PC-9 (cell line): ENCODE results near the gene PCDH1. TPM values are rescaled to one million over a fixed set of nuclear protein-coding genes. Genes with fewer than 3 reads are reported as not detected.

Experiments used
- BruUV-seq: library from RNA; stranded (reverse); fragments of 400-500 nt; replicated peaks from 2 replicates; lab custom pipeline; 2021; lab: Mats Ljungman, UMichigan
- CTCF ChIA-PET: fragments of 300-600 bp; sonication (Branson Sonifier 250); formaldehyde crosslinking; loops from one replicate; lab custom pipeline; 2022; ENCODE audit warnings: antibody characterized with exemption; lab: Charles Lee
- POLR2A ChIA-PET: fragments of 300-600 bp; sonication (Branson Sonifier 250); formaldehyde crosslinking; loops from one replicate; lab custom pipeline; 2022; ENCODE audit warnings: antibody characterized with exemption; ENCODE audit not compliant: unreplicated experiment; lab: Charles Lee
- DNase-seq, 2 experiments: peaks; one replicate each; pipeline versions ENCODE4 v3.0.0 to v3.0.0-alpha.2; 2015 to 2022; ENCODE audit warnings: mixed read lengths in 1 of 2
- H2AFZ ChIP-seq: fragments of 200-600 bp; sonication (generic); 2 replicates; pipeline ENCODE4 v1.8.1; 2017; ENCODE audit warnings: antibody characterized with exemption
- H3F3A ChIP-seq: fragments of 200-600 bp; sonication (generic); 2 replicates; pipeline ENCODE4 v1.8.1; 2017; ENCODE audit warnings: antibody characterized with exemption, mild to moderate bottlenecking, low read depth; ENCODE audit not compliant: insufficient read depth
- H3K27ac ChIP-seq: fragments of 200-600 bp; sonication (generic); 2 replicates; pipeline ENCODE4 v1.6.1; 2016; ENCODE audit warnings: mixed run types
- H3K27me3 ChIP-seq: fragments of 200-600 bp; sonication (generic); 2 replicates; pipeline ENCODE4 v1.6.1; 2016; ENCODE audit warnings: low read depth, mixed run types; ENCODE audit not compliant: insufficient read depth
- H3K36me3 ChIP-seq: fragments of 200-600 bp; sonication (generic); 2 replicates; pipeline ENCODE4 v1.6.1; 2016; ENCODE audit warnings: low read depth, mixed run types
- H3K4me1 ChIP-seq: fragments of 200-600 bp; sonication (generic); replicated peaks from 2 replicates; pipeline ENCODE4 v1.6.1; 2016; ENCODE audit warnings: mixed run types; ENCODE audit not compliant: insufficient read depth
- H3K4me2 ChIP-seq: fragments of 200-600 bp; sonication (generic); 2 replicates; pipeline ENCODE4 v1.6.1; 2017; ENCODE audit warnings: mixed run types
- H3K4me3 ChIP-seq: fragments of 200-600 bp; sonication (generic); 2 replicates; pipeline ENCODE4 v1.6.1; 2016; ENCODE audit warnings: mixed run types
- H3K79me2 ChIP-seq: fragments of 200-600 bp; sonication (generic); 2 replicates; pipeline ENCODE4 v1.6.1; 2017; ENCODE audit warnings: low read depth, mixed run types
- H3K9me2 ChIP-seq: fragments of 200-600 bp; sonication (generic); 2 replicates; pipeline ENCODE4 v1.8.1; 2017; ENCODE audit warnings: mild to moderate bottlenecking; ENCODE audit not compliant: insufficient read depth
- H3K9me3 ChIP-seq: fragments of 200-600 bp; sonication (generic); 2 replicates; pipeline ENCODE4 v1.8.1; 2016; ENCODE audit warnings: low read depth; ENCODE audit not compliant: insufficient read depth
- H4K20me1 ChIP-seq: fragments of 200-600 bp; sonication (generic); 2 replicates; pipeline ENCODE4 v1.8.1; 2017; ENCODE audit not compliant: insufficient read depth
- EZH2 ChIP-seq: fragments of 200-600 bp; sonication (generic); IDR thresholded peaks from 2 replicates; pipeline ENCODE4 v1.8.0; 2017; ENCODE audit warnings: antibody characterized with exemption, low read depth
- intact Hi-C: fragments of 100-400 bp; cut with micrococcal nuclease; formaldehyde crosslinking; loops from one replicate; pipeline ENCODE4 v1.10.0; 2022; ENCODE audit not compliant: unreplicated experiment
- total RNA-seq: library from RNA; stranded (reverse); gene quantifications from 2 replicates; pipeline ENCODE4 v1.2.3, GENCODE V29; 2021
- TF ChIP-seq, protein P1 (sequence below): fragments of 200-600 bp; sonication (generic); conservative IDR thresholded peaks from 2 replicates; pipeline ENCODE4 v1.6.1; 2017; ENCODE audit warnings: mixed run types, antibody characterized with exemption, mild to moderate bottlenecking, moderate library complexity

The PCDH1 gene
- total RNA-seq, 1 experiment from 2014 or later, result 88.5 TPM

DNA sequence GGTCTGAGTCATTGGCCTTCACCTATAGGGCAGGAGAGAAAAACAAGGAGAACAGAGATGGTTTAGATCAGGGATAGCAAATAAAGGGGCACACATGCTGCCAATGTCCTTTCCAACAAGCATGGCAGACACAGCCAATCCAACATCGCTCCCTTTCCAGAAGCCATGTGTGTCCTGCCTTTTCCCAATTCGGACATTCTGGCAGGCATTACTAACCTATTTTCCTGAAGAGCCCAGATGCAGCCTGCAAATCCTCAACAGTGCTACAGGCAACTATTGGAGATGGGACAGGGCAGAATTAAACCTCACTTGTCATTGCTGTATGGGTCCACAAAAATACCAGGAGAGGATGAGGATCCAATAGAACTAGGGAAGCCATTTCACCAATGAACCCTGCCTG lies 12.8 kb downstream of the PCDH1 start:
- Histone ChIP-seq H3K9me2 (no peaks in the 10 kb centered on the region), H4K20me1 (peaks cover 52% of the 10 kb centered on the region), H3K4me2 (peak overlapping the region; percentile 61), H3K27ac (peak overlapping the region; percentile 34; the same call in 1 of the 2 replicates), H3K79me2 (peaks cover 83% of the 10 kb centered on the region), H3K27me3 (no peaks in the 10 kb centered on the region), H2AFZ (no peak overlapping the region), H3F3A (peaks cover 65% of the 10 kb centered on the region), H3K36me3 (peaks cover 59% of the 10 kb centered on the region), H3K9me3 (no peaks in the 10 kb centered on the region), H3K4me3 (peak overlapping the region; percentile 1; the same call in 1 of the 2 replicates), H3K4me1 (peaks cover 61% of the 10 kb centered on the region)
- intact Hi-C loops, result no loop called here
- DNase-seq, result no peak
- BruUV-seq, result no TSS peak
- TF ChIP-seq, protein P1, sequence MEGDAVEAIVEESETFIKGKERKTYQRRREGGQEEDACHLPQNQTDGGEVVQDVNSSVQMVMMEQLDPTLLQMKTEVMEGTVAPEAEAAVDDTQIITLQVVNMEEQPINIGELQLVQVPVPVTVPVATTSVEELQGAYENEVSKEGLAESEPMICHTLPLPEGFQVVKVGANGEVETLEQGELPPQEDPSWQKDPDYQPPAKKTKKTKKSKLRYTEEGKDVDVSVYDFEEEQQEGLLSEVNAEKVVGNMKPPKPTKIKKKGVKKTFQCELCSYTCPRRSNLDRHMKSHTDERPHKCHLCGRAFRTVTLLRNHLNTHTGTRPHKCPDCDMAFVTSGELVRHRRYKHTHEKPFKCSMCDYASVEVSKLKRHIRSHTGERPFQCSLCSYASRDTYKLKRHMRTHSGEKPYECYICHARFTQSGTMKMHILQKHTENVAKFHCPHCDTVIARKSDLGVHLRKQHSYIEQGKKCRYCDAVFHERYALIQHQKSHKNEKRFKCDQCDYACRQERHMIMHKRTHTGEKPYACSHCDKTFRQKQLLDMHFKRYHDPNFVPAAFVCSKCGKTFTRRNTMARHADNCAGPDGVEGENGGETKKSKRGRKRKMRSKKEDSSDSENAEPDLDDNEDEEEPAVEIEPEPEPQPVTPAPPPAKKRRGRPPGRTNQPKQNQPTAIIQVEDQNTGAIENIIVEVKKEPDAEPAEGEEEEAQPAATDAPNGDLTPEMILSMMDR, result no peak
- no peak for TF ChIP-seq EZH2
- POLR2A ChIA-PET, result no interaction called here
- CTCF ChIA-PET, result no interaction called here

DNA sequence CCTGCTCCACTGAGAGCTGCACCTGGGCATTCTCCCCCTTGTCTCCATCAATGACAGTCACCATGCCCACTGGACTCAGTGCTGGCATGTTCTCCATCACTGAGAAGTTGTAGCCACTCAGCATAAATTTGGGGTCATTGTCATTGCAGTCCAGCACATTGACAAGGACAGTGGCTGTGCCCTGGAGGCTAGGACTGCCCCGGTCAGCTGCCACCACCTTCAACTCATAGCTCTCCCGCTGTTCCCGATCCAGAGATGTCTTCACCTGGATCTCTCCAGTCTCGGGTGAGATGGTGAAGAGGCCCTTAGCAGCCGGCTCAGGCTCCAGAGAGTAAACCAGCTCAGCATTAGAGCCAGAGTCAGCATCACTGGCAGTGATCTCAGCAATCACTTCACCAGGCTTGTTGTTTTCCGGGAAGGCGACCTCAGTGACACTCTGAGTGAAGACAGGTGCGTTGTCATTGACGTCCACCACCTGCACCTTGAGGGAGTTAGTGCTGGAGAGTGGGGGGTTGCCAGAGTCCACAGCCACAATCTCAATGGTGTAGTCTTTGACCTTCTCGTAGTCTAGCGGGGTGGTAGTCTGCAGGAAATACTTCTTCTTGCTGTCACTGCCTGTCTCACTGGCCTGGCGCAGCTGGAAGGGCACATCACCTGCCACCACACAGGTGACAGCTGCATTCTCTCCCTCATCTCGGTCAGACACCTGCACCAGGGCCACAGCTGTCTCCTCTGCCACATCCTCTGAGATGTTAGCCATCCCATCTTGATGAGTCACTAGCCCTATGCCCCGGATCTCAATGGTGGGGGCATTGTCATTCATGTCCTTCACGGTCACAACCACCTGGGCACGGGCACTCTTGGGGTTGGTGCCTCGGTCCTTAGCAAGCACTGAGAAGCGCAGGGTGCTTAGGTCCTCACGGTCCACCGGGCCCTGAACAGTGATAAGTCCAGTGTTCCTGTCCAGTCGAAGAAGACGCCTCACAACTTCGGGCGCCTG lies 13.5 kb downstream of the PCDH1 start:
- ChIA-PET CTCF (no interaction called here), POLR2A (no interaction called here)
- Histone ChIP-seq H4K20me1 (peaks cover 45% of the 10 kb centered on the region), H3K4me1 (peaks cover 53% of the 10 kb centered on the region), H3K4me3 (no peak overlapping the region), H3K27ac (no peak overlapping the region), H3K9me2 (no peaks in the 10 kb centered on the region), H3K36me3 (peaks cover 59% of the 10 kb centered on the region), H3K27me3 (no peaks in the 10 kb centered on the region), H2AFZ (no peak overlapping the region), H3F3A (peaks cover 63% of the 10 kb centered on the region), H3K4me2 (peak overlapping the region; percentile 61), H3K9me3 (no peaks in the 10 kb centered on the region), H3K79me2 (peaks cover 75% of the 10 kb centered on the region)
- no TSS peak for BruUV-seq
- DNase-seq, result no peak
- TF ChIP-seq, protein P1, result no peak
- no peak for TF ChIP-seq EZH2
- intact Hi-C loops, result no loop called here

DNA sequence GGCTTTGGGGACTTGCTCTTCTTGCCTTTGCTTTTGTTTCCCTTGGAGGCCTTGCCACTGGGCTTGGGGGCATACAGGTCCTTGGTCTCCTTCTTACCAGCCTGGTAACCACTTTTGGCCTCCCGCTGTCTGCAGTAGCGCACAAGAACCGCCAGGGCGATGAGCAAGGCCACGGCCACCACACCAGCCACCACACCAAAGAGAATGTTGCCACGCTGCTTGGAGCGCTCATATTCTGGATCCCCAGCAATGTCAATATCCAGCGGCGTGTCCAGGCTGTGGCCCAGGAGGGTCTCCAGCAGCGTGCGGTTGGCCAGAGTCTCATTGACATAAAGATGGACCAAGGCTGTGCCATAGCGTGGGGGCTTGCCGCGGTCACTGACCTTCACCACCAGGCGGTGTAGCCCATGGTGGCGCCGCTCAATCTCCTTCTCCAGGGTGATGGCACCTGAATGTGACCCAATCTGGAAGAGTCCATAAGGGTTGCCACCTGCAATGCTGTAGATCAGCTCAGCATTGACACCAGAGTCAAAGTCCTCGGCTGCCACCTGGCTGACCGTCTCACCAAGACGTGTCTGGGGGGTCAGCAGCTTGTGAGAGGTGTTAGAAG lies 14.5 kb downstream of the PCDH1 start:
- BruUV-seq, result TSS peak; percentile 8
- Histone ChIP-seq H3K9me2 (no peaks in the 10 kb centered on the region), H3K27ac (no peak overlapping the region), H3K4me3 (no peak overlapping the region), H3K79me2 (peaks cover 66% of the 10 kb centered on the region), H3K9me3 (no peaks in the 10 kb centered on the region), H3K27me3 (no peaks in the 10 kb centered on the region), H3K36me3 (peaks cover 56% of the 10 kb centered on the region), H3F3A (peaks cover 58% of the 10 kb centered on the region), H2AFZ (no peak overlapping the region), H3K4me1 (peaks cover 43% of the 10 kb centered on the region), H4K20me1 (peaks cover 36% of the 10 kb centered on the region), H3K4me2 (no peak overlapping the region)
- intact Hi-C loops, result loop anchor here (2.0 kb wide), 1 partner anchor 35 kb away; no protein-coding TSS in a partner anchor
- no peak for DNase-seq
- POLR2A ChIA-PET, result no interaction called here
- no peak for TF ChIP-seq EZH2
- TF ChIP-seq, protein P1, result no peak
- CTCF ChIA-PET, result no interaction called here
